Right kidney (tissue), 1 donor: ENCODE results near the gene SDK1.

Source experiments
- DNase-seq: peaks from one replicate; pipeline ENCODE4 v3.0.0-alpha.2; 2016

SDK1 gene

DNA sequence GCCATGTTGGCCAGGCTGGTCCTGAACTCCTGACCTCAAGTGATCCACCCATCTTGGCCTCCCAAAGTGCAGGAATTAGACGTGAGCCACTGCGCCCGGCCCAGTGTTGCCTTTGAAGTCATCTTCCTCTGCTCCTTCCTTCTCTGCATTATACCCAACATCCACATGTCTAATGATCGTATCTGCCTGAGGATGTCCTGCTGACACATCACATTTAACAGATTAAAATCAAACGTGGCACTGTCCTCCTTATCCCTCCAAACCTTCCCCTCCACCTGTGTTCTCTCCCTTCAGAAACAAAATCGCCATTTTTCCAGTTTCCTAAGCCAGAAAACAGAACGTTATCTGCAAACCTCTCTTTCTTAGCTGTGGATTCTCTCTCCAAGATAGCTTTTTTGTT is 8.4 kb upstream of the SDK1 start:
- no peak for DNase-seq

DNA sequence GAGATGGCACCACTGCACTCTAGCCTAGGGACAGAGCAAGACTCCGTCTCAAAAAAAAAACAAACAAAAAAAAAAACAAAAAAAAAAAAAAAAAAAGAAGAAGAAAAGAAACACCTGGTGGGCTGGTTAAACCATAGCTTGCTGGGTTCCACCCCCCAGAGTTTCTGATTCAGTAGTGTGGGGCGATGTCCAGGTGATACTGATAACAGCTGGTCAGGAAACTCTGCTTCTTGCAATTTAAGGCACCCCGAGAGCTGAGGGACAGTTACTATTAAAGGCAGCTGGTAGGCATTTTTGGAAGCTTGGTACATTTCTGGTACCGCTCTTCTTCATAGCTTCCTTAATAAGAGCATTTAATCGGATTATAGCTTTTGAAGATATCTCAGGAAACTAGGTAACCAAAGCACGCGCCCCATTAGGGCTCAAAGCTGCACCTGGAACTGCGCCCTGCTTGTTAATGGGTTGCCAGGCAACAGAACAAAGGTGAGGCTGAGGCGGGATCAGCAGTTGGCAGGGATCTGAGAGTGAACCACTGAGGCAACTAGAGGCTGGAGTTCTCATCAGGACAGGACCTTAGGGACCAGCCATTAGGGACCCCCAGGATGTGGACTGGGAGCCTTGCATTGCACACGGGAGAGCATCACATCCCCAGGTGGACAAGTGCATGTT is 6.5 kb upstream of the SDK1 start:
- DNase-seq: no peak

DNA sequence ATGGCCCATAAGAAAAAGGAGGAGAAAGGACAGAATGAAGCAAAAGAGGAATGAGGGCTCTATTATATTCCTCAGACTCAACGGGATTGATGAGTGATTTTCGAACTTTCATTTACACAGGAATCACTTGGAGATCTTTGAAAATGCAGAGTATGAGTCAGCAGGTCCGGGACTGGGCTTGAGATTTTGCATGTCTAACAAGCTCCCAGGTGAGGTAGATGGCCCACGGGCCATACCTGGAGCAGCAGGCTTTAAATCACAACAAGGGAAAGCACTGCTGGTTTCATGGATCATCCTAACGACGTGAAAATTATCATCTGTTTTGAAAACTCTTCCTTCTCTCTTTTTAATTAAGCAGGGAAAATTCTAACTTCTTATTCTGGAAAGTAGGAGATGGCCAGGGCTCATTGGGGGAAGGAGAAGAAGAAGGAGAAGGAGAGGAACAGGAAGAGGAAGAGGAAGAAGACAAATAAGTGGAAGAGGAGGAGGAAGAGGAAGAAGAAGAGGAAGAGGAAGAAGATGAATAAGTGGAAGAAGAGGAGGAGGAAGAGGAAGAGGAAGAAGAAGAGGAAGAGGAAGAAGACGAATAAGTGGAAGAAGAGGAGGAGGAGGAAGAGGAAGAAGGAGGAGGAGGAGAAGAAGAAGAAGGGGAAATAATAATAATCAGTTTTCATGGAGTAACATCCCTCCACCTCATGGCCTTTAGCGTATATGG is 3.8 kb upstream of the SDK1 start:
- DNase-seq: no peak

DNA sequence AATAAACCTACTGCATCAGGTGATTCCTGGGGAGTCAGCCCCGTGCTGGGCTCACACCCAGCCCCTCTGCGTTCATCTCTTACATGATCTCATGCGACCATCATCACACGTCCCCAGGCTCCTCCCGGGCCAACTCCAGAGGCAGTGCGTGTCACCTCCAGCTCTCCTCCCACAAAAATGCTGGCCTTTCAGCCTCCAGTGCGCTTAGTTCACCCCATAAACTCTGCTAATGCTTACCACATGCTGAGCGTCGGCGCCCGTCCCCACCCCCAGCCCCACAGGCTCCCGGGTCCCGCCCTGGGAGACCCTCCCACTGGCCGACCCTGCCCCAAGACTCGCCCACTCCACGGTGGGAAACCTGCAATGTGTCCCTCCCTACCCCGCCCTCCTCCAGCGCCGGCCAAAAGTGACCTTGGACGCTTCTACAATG is 816 bp upstream of the SDK1 start:
- DNase-seq: peak; percentile 37

DNA sequence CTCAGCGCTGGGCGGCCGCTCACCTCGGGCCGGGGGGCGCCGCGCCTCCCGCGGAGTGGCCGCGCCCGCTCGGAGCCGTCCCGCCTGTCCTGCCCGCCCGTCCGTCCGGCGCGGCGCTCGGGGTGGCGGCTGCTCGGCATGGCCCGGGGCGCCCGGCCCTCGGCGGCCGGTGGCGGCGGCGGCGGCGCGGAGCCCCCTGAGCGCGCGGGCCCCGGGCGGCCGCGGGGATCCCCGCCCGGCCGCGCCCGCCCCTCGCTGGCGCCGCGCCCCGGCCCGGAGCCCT is 338 bp downstream of the SDK1 start:
- DNase-seq: no peak

DNA sequence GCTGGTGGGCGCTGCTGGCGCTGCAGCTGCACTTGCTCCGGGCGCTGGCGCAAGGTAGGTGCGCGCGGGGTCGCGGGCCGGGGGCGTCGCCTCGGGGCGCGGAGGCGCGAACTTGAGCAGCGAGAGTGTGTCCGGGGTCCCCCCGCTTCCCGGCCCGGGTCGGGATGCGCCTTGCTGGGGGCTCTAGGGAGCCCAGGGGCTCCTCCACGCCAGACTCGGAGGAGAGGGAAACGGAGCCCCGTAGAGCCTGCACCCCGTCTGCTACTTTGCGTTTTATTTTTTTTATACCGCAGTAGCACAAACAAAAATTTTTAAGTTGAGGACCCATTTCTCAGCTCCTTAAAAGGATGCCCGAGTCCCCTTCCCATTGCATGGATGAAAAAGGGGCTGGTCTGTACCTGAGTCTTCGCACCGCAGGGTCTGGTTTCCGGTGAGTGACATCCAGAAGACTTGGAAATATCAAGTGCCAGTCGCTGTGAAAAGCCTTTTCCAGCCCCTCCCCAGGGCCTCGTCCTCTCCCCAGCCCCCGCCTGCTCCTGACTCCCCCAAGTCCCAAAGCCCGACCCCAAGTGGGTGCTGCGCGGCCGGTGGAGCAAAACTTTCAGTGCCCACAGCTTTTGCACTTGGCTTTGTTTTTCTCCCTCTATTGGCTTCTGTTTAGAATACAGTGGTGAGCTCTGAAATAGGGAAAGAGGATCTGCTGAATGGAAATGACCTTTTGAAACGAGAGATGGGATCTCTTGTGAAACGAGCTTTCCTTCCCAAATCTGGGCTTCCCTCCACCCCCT is 973 bp downstream of the SDK1 start:
- peak; percentile 54 for DNase-seq

DNA sequence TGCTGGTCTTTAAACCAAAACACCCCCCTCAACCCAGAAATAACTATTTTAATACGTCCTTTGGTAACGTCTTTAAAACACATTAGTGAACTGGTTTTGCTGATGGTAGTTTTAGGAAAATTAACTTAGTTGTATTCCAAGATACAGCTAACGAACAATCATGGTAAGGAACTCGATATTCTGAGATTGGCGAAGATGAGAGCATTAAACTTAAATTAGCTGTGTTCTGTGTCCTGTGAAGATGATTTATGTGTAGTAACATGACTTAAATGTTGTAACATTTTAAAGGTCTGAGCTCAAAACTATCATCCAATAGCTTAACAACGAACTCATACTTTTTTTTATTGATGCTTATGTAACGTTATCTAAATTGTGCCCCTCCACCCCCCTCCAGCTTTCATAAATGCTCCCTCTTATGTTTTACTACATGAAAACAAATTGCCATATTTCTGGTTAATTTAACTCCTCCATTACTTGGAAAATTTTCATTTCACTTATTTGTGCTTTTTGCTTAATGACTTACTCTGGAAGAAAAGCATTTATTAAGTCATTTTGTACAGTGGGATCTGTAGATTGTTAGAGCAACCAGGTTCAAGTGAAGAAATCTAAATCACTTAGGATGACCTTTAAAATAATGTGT is 1.7 kb downstream of the SDK1 start:
- no peak for DNase-seq

DNA sequence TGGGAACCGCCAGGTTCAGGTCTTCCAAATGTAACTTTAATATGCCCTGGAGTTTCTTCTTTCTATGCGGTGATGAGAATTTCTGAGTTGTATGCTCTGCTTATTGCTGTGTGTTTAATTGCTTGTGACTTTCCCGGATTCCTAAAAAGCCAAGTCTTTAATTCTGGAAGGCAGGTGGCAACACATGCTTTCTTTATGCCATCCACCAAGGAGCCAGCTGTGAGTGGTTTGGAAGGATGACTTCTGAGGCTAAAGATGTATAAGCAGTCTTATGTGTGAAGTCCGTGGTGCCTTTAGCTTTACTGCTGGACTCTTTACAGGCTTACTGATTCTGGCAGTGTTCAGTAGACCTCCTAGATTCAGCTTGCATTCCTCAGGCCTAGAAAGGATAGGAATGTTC is 3.1 kb downstream of the SDK1 start:
- no peak for DNase-seq

DNA sequence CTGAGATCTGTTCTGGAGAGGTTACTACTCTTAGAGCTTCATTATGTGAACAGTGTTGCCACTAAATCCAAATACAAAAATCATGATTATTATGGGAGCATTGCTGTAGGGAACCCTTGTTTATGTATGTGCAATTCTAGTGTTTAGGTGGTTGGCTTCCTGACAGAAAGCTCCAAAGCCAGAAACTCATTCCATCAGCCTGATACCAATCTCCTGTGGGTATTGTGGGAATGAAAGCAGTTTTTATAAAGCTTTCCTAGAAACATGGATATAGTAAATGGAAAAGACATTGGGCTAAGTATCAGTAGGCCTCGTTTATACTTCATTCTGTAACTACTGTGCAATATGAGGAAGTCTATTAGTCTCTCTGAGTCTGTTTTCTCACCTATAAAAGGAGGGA is 6.4 kb downstream of the SDK1 start:
- no peak for DNase-seq

DNA sequence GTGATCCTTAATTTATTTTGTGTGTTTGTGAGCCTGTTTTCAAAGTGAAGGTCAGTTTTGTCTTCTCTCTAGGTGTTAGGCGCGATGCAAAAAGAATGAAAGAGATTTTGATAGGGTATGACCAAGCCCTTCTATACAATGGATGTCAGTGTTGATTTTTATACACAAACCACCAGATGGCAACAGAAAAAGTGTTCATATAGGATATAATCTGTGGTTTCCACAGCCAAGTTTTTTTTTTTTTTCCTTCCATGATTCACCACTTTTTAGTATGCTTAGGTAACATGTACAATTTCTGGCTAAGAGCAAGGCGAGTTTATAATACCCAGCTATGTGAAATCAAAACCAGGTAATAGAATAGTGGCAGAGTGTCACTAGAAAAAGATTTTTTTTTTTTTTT is 8.1 kb downstream of the SDK1 start:
- DNase-seq: no peak

DNA sequence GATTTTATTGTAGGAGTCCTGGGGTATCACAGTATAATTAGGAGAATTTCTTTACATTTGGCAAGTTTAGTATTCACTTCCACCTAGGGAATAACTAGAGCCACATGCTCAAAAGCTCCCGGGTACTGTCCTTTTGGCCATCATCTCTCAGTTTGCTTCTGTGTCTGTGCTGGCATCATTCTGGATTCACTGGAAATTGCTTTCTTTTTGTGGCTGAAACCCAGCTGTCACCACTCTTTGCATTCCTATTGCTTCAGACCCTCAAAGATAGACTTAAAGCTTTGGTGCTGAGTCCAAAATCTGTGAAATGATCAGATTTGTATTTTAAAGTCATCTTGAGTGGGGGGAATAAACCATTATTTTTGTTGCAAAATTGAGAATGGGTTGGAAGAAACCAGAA is 8.9 kb downstream of the SDK1 start:
- DNase-seq: no peak

DNA sequence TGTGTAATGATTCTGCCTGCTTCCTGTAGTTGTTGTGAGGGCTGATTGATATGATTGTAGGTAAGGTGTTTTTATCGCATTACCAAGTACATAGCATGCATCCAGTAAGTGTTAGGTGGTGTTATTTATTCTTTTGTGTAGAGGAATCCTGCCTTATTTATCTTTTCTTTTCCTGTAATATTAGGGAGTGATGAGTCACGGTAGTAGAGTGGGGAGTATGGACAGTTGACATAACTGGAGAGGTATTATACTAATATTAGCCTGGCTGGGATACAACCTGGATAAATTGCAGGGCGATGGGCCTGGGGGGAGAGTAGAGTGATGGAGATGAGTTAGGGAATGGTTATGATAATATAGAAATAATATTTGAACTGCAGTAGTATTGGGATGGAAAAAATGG is 9.8 kb downstream of the SDK1 start:
- DNase-seq: no peak

DNA sequence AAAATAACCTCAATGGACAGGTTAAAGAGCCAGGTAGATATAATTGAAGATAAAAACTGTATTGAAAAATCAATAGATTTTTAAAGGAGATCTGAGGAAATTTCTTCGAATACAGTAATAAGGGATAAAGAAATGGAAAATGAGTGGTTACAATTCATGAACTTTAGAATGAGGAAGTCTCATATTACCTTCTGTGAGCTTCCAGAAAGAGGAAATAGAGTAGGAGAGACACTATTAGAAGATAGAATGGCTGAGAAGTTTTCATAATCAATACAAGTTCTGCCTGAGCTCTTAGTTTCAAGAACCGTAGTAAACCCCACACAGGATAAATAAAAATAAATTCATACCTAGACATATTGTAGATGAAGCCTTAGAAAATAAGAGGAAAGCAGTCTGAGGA is 11.5 kb downstream of the SDK1 start:
- no peak for DNase-seq

DNA sequence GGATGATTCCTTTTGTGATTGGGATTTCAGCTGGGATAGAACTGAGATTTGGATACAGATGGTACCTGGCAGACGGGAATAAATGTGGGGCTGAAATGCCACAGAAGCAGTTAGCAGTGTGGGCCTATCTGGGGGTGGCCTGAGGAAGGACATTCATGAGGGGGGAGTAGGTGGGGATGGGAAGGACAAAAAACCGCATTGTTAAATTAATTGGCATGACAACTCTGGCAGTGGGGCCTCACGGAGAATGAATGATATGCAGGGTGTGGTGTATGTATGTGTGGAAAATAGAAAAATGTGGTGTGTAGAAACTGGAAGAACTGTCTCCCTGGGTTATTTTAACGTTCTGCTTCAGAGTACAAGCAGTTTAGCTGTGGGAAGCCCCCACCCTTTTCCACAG is 17.8 kb downstream of the SDK1 start:
- no peak for DNase-seq

DNA sequence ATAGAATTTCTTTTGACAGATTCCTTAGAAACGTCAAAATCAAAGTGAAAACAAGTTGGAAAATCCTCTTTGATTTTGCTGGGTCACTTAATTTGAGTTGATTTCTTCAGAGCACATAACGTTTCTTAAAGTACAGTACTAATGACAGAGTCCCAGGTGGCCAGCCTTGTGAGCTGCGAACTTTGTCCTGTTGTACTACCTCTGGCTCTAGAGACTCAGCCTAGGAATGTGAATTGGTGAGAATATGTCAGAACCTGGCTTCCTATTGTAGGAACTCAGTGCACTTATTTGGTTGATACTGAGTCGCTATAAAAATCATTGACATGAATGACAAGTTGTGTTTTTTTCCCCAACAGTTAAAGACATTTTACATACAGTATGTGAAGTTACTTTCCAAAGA is 20.2 kb downstream of the SDK1 start:
- no peak for DNase-seq

DNA sequence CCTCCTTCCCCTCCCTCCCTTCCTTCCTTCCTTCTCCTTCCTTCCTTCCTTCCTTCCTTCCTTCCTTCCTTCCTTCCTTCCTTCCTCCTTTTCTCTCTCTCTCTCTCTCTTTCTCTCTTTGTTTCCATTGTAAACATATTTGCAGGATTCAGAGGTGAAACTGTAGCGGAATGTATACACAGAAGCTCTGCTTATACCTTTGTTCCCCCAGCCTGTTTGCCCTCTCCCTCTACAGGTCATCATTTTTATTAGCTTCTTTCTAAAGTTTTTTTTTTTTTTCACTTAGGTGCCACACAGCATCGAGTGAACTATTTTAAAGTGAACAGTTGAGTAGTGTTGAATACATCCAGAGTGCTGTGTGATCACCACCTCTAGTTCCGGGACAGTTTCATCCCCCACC is 20.7 kb downstream of the SDK1 start:
- no peak for DNase-seq

DNA sequence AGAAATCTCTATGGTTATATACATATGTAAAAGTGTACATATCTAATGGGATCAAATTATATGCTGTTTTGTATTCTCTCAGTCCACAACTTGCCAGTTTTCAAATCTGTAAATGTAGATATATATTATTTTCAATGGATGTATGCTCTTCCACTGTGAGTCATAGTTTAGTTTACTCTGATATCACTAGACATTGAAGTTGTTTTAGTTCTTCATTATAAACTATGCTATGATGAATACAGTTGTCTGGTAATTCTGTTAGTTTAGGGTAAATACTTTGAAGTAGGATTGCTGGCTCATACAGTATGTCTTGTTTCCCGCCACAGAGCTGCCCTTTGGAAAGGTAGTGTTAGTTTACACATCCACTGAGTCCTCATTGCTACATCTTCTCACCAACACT is 25.2 kb downstream of the SDK1 start:
- no peak for DNase-seq

DNA sequence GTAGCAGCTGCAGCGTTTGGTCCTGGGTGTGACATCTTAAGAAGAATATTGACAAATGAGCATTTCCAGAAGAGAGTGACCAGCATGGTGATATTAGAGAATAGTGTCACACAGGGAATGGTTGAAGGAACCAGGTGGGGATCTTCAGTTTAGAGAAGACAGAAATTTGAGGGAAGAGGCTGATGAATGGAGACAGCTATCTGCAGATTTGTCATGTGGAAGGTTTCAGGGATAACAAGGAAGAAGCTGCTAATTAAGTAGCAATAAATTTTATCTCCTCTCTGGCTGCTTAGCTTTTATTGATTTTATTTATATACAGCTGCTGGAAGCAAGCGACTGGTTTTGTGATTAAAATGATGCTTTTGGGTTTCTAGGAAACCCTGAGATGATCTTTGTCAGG is 26.0 kb downstream of the SDK1 start:
- no peak for DNase-seq

DNA sequence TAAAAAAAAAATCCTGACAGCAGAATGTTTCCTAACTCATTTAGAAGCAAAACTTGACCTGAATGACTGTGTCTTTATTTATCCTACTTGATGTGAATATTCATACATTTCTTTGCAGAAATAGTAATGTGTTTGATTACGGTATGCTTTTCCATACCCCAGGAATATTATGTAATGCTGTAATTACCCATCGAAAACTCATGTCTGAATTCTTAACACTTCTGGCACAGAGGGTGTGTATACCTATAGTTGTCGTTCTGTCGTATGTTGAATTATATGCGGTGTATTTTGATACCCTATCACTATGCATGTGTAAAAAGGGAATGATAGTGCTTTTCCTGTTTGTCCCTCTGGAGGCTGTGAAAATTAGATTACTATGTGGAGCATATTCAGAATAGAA is 26.6 kb downstream of the SDK1 start:
- DNase-seq: no peak

DNA sequence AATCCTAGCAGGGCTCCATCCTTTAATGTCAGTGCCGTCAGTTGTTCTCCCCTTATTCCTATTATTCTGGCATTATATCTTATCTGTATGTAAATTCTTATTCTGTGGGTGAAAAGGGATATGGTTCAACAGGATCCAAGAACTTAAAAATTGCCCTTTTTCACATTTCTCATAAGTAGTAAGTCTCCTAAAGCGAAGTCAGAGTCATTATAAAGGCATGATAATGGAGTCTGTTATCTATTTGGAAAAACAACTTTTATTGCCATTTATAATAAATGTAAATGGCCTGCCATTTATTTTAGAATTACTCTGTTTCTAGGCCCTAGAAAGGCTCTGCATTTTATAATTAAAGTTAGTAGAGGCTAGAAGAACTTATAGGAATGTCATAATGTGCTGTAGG is 31.3 kb downstream of the SDK1 start:
- no peak for DNase-seq

DNA sequence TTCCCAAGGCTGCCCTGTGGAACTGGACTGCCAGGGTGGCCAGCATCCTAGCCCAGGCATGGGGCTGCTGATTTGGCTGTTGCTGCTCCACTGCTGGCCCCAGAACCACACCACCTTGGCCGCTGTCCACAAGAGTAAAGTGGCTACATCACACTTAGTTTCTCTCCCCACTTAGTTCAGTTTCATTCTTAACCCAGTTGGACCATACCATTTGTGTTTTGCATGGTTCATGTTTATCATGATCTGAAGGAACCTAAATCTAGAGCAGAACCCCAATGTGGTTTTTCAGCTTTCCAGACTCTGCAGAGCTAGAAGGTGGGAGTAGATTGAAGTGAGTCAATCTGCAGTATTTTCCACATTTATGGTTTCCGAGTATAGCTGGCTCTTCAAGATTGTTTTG is 32.8 kb downstream of the SDK1 start:
- no peak for DNase-seq

DNA sequence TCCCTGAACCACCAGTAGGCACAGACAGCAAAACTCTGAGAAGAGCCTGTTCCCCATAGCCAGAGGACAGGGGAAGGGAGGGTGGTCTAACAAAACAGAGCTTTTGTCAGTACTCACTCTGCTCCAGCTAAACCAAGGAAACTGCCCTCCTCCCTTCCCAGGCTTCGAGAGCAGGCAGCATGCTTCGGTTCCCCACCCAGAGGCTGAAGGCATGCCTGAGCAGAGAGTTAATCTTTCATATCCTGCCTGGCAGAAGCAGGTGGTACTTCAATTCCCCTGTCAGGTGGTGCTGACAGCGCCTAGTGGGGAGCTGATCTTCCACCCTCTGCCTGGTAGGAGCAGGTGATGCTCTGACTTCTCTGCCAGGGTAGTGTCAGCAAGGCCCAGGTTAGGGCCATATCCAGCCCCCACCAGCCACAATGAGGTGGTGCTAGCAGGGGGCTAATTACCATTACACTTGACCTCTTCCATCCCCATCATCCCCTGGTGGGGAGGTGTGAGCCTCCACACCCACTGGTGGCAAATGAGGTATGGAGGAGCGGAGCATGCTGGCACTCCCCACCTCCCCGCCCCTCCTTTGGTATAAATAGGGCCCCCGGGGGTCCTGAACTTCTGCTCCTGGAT is 35.1 kb downstream of the SDK1 start:
- no peak for DNase-seq

DNA sequence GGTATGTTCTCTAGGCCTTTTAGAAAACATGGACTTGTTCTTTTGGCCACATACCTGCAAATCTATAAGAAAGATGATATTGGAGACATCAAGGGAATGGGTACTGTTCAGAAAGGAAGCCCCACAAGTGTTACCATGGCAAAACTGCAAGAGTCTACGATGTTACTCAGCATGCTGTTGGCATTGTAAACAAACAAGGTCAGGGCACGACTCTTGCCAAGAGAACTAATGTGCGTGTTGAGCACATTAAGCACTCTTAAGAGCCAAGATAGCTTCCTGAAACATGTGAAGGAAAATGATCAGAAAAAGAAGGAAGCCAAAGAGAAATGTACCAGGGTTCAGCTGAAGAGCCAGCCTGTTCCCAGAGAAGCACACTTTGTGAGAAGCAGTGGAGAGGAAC is 37.1 kb downstream of the SDK1 start:
- DNase-seq: no peak
